ENCODE data around the gene ENPP6.

Gene ENPP6

GRCh38 chr4:184046148-184046547, 171.5 kb downstream of the ENPP6 start:
- no peak for DNase-seq

- no peak for DNase-seq
Observed at GRCh38 chr4:184041156-184041555, 176.5 kb downstream of the ENPP6 start.

GRCh38 chr4:184039963-184040383, 177.7 kb downstream of the ENPP6 start:
- no peak for DNase-seq

Measured in activated T-cell treated with anti-CD3 and anti-CD28 coated beads, Interleukin-2, amount 50 U/mL, for 1 hour (primary cell).